NCI-H1048 (cell line): ENCODE measurements around the gene SPATA21.
"Not testable (repeated sequence)": the region's sequence is repeated elsewhere in the genome, so short reads cannot be mapped to it uniquely, and the experiment has no call there.

Source experiments
- DNase-seq: peaks from one replicate; lab custom pipeline; 2025; lab: John Stamatoyannopoulos, UW

The SPATA21 gene, protein sequence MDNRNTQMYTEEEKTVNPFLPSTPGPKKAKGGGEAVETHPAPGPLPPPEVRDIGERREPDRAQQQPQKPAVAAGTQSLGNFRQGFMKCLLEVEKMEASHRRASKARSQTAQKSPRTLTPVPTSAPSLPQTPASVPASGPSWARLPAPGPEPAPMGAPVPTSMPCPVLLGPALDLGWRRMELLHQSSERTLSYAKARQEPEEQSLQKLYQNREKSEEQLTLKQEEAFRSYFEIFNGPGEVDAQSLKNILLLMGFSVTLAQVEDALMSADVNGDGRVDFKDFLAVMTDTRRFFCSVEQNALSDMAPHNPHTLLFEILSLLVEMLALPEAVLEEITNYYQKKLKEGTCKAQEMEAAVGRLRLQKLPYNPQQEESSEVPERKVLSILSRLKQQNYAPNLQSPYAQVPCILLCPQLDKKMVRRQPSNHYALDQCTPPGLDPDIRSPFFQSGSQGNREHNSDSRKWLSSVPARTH

DNA sequence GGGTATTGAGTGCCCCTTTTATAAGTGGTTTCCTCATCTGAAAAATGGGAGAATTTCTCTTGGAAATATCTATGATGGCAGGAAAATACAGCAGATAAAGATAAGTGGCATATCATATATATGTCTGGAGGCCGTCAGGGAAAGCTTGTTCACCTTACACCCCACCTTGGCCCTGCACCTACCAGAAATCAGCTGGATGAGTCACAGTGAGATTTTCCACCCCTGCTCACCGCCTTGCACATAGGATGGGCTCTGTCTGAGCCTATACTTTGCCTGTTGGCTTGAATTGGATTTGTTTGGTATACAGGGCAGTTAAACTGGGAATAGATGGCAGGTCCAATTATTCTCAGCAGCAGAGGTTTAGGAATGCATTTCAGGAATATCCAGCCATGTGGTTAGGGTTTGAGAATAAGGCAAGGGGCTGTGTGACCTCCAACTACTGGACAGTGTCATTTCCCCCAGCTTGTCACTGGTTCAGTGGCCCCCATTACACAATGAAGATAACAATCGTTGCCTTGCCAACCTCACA lies at the start of gene SPATA21:
Gene SPATA21, minus strand, starts transcription at position 479 of the 529 bp plus-strand sequence. CDS start 6,053 bp downstream, outside the sequence.
- no peak for DNase-seq

- not testable (repeated sequence) for DNase-seq
Observed at GRCh38 chr1:16487011-16487410, 49.8 kb upstream of the SPATA21 start.

GRCh38 chr1:16486316-16486715 lies 49.1 kb upstream of the SPATA21 start:
- not testable (repeated sequence) for DNase-seq

DNA sequence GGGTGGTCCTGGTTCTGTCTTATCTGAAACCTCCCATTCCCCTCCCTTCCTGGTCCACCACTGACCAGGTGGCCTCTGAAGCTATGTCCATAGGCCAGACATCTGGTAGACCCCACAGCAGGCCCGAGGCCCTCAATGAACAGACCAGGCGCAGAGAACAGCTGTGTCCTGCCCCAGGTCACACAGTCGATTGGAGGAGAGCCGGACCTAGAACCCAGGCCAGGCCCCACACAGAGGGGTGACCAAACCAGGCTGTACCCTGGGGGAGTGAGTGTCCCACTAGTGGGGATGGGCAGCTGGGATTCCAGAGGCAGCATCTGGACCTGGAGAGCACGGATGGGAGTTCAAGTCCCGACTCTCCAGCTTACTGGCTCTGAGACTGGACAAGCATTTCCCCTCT lies 47.7 kb upstream of the SPATA21 start:
- DNase-seq, result no peak

DNA sequence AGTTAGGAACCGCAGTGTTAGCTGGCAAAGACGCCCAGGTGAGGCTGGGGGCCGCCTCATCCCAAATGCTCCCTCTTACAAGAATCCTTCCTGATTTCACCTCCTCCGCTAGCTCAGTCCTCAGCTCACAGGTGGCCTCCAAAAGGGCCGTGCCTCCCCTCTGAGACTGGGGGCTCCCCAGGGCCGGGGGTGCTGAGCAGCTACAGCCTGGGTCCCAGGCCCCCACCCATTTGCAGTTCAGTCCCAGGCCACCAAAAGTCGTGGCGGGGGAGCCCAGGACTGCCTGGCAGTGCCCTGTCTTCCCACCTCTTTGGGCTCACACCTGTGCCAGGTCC lies 47.2 kb upstream of the SPATA21 start:
- no peak for DNase-seq

DNA sequence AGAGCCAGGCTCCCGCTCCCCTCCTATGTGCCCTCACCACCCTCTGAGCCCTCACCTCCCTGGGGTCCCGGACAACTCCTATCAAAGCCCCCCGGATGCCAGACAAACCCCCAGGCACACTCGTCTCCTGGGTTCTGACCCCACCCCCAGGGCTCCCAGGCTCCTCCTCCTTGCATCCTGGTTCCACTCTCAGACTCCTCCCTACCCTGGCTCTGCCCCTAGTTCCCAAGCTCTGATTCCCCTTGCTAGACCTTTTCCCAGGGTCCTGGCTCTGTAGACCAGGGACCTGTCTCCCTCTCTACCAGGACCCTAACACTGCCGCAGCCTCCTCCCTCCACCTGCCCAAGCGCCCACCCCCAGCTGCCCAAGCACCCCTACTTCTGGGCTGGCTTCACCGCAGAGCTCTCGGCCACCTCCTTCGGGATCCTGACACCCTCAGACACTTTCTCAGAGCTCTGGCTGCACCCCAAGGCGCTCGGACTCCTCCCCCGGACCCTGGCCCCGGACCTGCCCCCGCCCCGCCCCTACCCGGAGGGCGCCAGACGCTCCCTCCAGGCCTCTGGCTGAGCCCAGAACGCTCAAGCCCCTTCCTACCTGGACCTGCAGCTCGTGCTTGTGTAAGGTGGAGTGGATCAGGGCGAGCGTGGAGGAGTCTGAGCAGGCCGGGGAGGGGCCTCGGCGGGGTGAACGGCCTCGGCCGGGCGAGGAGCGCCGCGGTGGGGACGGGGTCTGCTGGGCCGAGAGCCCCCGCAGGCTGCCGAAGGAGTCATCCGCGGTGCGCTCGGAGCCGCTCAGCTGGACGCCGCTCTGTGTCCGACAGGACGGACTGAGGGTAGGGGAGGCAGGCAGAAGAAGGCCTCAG lies 46.6 kb upstream of the SPATA21 start:
- DNase-seq, result not testable (repeated sequence)

GRCh38 chr1:16483146-16483545 lies 45.9 kb upstream of the SPATA21 start:
- DNase-seq, result not testable (repeated sequence)

- no peak for DNase-seq
Observed at GRCh38 chr1:16478091-16478490, 40.9 kb upstream of the SPATA21 start.

GRCh38 chr1:16475771-16476770 lies 38.8 kb upstream of the SPATA21 start:
- DNase-seq, result not testable (repeated sequence)

DNA sequence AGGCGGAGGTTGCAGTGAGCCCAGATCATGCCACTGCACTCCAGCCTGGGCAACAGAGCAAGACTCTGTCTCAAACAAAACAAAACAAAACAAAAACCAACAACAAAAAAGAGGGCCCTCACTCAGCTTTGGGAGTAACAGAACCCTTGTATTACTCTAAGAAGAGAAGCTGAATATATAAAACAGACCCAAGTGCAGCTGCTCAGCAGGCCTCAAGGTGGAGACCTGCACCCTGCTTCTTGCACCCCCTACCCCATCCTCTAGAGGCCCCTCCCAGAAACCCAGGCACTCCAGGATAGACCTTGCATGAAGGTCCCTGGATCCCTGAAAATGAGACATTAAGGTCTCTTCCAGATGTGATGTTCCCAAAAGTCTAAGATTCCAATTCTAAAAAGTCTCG lies 37.7 kb upstream of the SPATA21 start:
- DNase-seq, result not testable (repeated sequence)

- no peak for DNase-seq
Observed at GRCh38 chr1:16474166-16474800, 37.1 kb upstream of the SPATA21 start.

DNA sequence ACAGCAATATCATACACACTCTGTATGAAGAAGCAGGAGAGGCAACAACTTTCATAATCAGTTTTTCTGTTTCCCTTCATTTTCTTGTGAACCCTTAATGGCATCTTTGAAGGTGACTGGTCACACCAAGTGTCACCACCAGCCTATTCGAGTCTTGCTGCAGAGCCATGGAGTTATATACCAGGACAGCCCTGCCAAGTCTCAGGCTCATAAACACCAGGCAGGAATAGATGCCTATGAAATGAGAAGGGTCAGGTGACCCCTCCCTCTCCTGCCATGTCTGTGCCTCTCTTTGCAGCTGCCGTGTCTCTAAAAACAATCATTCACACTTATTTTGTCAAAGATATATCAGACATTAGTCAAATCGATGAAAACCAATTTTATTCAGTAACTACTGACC lies 31.3 kb upstream of the SPATA21 start:
- DNase-seq, result no peak

GRCh38 chr1:16464917-16465625 lies 27.8 kb upstream of the SPATA21 start:
- DNase-seq, result no peak

DNA sequence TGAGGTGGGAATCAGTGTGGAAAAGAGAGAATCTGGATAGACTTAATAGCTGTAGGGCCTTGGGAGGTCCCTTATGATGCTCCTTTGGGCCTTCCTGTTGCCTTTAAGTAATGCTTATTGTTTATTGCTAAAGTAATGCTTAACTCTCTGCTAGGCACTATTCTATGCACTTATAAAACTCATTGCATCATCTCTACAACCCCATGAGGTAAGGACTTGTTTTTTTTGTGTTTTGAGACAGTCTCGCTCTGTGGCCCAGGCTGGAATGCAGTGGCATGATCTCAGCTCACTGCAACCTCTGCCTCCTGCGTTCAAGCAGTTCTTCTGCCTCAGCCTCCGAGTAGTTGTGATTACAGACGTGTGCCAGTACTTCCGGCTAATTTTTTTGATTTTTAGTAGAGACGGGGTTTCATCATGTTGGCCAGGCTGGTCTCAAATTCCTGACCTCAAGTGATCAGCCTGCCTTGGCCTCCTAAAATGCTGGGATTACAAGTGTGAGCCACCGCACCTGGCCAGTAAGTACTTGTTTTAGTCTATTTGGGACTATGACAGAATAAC lies 25.6 kb upstream of the SPATA21 start:
- DNase-seq, result no peak

- no peak for DNase-seq
Observed at GRCh38 chr1:16461681-16462080, 24.5 kb upstream of the SPATA21 start.

DNA sequence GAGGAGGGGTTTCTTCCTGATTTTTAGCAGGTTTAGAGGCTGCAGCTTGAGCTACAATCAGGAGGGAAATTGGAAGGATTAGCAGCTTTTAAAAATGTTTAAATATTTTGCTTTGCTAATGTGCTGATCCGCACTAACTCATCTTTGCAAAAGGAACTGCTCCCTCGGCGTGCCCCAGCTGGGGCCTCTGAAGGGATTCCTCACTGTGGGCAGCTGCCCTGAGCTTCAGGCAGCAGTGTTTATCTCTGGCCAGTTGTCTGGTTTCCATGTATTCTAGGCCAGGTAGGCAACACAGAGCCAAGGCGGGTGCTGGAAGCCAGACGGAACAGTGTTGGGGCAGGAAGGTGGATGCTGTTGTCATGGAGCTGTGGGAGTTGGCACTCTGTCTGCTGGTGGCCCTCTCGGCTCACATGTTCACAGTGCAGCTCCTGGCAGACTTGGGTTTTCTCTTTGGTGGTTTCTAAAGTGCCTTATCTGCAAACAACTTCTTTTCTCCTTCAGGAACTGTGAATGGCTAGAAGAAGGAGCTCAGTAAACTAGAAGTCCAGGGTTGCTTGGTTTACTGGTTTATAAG lies 22.2 kb upstream of the SPATA21 start:
- DNase-seq, result no peak

GRCh38 chr1:16458831-16459230 lies 21.6 kb upstream of the SPATA21 start:
- no peak for DNase-seq

DNA sequence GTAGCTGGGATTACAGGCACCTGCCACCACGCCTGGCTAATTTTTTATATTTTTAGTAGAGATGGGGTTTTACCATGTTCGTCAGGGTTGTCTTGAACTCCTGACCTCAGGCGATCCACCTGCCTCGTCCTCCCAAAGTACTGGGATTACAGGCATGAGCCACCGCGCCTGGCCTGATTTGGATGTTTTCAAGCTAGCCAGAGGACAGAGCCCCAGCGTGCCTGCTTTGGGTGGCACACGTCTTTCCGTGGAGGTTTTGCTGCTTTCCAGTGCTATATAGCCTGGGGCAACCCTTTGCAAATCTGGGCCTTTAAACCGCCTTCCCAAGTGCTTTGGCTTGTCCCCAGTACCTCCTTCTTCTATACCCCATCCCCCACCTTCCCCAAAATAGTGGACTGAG lies 18.9 kb upstream of the SPATA21 start:
- not testable (repeated sequence) for DNase-seq

- DNase-seq, result not testable (repeated sequence)
Observed at GRCh38 chr1:16454909-16455308, 17.7 kb upstream of the SPATA21 start.
